ENCODE data around the gene ACP7. TPM values are rescaled to one million over a fixed set of nuclear protein-coding genes. Genes with fewer than 3 reads are reported as not detected.

Gene ACP7
- total and polyA plus RNA-seq, 12 donors: not detected

DNA sequence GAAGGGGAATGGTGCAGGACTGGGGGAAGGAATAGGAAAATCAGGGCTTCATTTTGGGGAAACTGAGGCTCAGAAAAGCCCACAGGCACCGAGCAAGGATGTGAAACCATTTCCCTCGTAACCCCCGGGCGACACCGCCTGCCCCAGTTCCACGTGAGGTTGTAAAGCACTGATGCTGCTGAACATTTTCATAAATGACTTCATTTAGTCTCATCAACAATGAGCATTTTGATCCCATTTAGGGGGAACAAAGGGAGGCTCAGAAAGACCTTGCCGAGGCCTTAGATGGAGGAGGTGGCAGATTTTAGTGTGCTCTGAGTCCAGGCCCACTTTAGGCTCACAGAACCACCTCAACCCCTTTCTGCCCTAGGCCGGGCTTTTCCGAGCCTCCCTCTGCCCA, 31.3 kb upstream of the ACP7 start:
- Histone ChIP-seq H3K4me1 (replicated peaks in 1 of 2) (no peaks in the 10 kb centered on the region), H3K36me3 (replicated peaks in 1 of 2) (no peaks in the 10 kb centered on the region), H3K9me3 (replicated peaks in 1 of 3) (no peaks in the 10 kb centered on the region), H3K4me3 (no peak overlapping the region), H3K27ac (no peak overlapping the region), H3K27me3 (no peaks in the 10 kb centered on the region)
- TF ChIP-seq, protein P1, sequence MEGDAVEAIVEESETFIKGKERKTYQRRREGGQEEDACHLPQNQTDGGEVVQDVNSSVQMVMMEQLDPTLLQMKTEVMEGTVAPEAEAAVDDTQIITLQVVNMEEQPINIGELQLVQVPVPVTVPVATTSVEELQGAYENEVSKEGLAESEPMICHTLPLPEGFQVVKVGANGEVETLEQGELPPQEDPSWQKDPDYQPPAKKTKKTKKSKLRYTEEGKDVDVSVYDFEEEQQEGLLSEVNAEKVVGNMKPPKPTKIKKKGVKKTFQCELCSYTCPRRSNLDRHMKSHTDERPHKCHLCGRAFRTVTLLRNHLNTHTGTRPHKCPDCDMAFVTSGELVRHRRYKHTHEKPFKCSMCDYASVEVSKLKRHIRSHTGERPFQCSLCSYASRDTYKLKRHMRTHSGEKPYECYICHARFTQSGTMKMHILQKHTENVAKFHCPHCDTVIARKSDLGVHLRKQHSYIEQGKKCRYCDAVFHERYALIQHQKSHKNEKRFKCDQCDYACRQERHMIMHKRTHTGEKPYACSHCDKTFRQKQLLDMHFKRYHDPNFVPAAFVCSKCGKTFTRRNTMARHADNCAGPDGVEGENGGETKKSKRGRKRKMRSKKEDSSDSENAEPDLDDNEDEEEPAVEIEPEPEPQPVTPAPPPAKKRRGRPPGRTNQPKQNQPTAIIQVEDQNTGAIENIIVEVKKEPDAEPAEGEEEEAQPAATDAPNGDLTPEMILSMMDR (IDR thresholded peaks at IDR 0.05): no peak
- no peak for TF ChIP-seq POLR2A (IDR thresholded peaks at IDR 0.05)
- intact Hi-C loops (cut with DNase I): no loop called here
- WGBS, 4 donors: 78 to 81% (median 80%) methylated on average over 7 to 9 of the region's 9 CpGs
- no peak for DNase-seq

DNA sequence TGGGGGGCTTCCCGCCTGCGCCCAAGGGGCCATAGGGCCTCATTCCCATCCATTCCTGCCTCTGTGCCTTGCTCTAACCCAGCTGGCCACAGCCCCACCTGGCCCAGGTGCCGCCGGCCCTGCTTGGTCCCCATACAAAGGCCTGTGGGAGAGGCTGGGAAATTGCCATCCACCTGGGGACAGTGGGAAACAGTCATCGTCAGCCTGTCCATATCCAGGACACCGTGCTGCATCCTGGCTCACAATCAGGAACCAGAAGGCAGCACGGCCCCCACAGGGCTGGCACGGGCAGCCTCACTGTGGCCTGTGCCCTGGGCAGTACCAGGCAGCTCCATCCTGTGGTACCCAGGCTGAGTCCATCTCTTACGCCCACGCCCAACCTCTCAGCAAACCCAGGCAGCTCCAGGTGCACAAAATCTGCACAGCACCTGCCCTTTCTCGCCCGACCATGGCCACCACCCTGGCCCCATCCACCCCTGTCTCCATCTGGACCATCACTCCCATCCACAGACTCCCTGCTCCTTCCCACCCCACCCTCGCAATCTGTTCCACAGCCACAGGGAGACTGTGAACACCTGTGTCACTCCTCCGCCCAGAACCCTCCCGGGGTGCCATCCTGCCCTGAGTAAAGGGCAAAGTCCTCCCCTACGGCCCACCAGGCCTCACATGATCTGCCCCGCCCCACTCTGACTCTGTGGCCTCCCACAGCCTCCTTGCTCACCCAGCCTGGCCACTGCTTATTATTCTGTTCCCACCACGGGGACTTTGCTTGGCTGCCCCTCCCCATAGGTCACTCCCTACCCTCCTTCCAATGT, 30.7 kb upstream of the ACP7 start:
- WGBS, 4 donors: 81 to 89% (median 86%) methylated on average over 12 to 18 of the region's 18 CpGs
- no peak for DNase-seq
- Histone ChIP-seq H3K4me3 (no peak overlapping the region), H3K27ac (no peak overlapping the region), H3K36me3 (replicated peaks in 1 of 2) (no peaks in the 10 kb centered on the region), H3K4me1 (replicated peaks in 1 of 2) (no peaks in the 10 kb centered on the region), H3K9me3 (replicated peaks in 1 of 3) (no peaks in the 10 kb centered on the region), H3K27me3 (no peaks in the 10 kb centered on the region)
- no peak for TF ChIP-seq POLR2A (IDR thresholded peaks at IDR 0.05)
- TF ChIP-seq, protein P1 (IDR thresholded peaks at IDR 0.05): no peak
- intact Hi-C loops (cut with DNase I): no loop called here

DNA sequence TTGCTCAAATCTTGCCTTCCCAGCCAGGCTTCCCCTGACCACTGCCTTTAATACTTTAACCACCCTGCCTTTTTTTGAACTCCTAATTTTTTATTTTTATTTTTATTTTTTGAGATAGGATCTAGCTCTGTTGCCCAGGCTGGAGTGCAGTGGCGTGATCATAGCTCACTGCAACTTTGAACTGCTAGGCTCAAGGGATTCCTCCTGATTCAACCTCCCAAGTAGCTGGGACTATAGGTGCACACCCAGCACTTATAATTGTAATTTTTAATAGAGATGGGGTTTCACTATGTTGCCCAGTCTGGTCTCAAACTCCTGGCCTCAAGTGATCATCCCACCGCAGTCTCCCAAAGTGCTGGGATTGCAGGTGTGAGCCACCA, 30.1 kb upstream of the ACP7 start:
- no peak for DNase-seq
- intact Hi-C loops (cut with DNase I): no loop called here
- H3K27me3 ChIP-seq: no peaks in the 10 kb centered on the region
- H3K27ac ChIP-seq: no peak overlapping the region
- H3K9me3 ChIP-seq (replicated peaks in 1 of 3): no peaks in the 10 kb centered on the region
- no peaks in the 10 kb centered on the region for H3K36me3 ChIP-seq (replicated peaks in 1 of 2)
- H3K4me1 ChIP-seq (replicated peaks in 1 of 2): no peaks in the 10 kb centered on the region
- 86 to 97% (median 90%) methylated on average over 2 of the region's 2 CpGs for WGBS, 4 donors
- TF ChIP-seq, protein P1 (IDR thresholded peaks at IDR 0.05): no peak
- no peak for TF ChIP-seq POLR2A (IDR thresholded peaks at IDR 0.05)
- no peak overlapping the region for H3K4me3 ChIP-seq

DNA sequence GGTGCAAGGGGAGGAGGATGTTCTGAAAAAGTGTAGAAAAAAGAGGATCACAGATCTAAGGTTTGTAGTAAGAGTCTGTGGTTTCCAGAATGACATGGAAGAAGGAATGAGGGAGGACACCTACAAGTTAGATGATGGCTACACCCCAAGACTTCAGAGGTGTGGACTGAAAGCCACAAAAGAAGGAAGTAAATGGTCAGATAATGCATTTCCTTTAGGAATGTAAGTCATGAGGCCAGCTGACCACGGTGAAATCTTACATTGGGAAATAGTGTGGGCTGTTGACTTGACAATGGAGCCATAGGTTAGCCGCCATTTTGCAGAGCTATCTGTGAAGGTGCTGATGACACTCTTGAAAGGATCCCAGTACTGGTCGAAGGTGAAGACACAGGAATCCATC, 26.6 kb upstream of the ACP7 start:
- TF ChIP-seq, protein P1 (IDR thresholded peaks at IDR 0.05): no peak
- no peak for TF ChIP-seq POLR2A (IDR thresholded peaks at IDR 0.05)
- DNase-seq: no peak
- Histone ChIP-seq H3K9me3 (replicated peaks in 1 of 3) (no peaks in the 10 kb centered on the region), H3K4me3 (no peak overlapping the region), H3K4me1 (replicated peaks in 1 of 2) (no peaks in the 10 kb centered on the region), H3K27me3 (no peaks in the 10 kb centered on the region), H3K27ac (no peak overlapping the region), H3K36me3 (replicated peaks in 1 of 2) (no peaks in the 10 kb centered on the region)
- 72 to 81% (median 76%) methylated on average over 3 of the region's 3 CpGs for WGBS, 4 donors
- intact Hi-C loops (cut with DNase I): no loop called here

Data from adrenal gland (tissue), 12 donors.